HepG2 (cell line): ENCODE results near the gene P2RX2. TPM values are rescaled to one million over a fixed set of nuclear protein-coding genes. Genes with fewer than 3 reads are reported as not detected.
A peak's percentile ranks its signal among the peaks of the same experiment; 100 is the strongest.

Source experiments
- ATAC-seq: fragments of 200-7000 bp; cut with Tn5 transposase; 3 replicates; pipeline ENCODE4 v1.9.1; 2020; ENCODE audit warnings: mild to moderate bottlenecking, moderate library complexity
- BruUV-seq: library from RNA; stranded (reverse); fragments of 400-500 nt; replicated peaks from 2 replicates; lab custom pipeline; 2021; lab: Mats Ljungman, UMichigan
- CTCF ChIA-PET: fragments of 300-600 bp; formaldehyde crosslinking; extraction: SDS; loops from one replicate; lab custom pipeline; 2021; ENCODE audit warnings: low total read pairs, inconsistent platforms, low intra/inter-chr PET ratio; lab: Yijun Ruan, JAX
- POLR2A ChIA-PET: fragments of 350-600 bp; sonication (Branson Sonifier 250); formaldehyde crosslinking; loops from one replicate; lab custom pipeline; 2020; ENCODE audit warnings: antibody characterized with exemption, inconsistent platforms; lab: Yijun Ruan, JAX
- DNase-seq: peaks from one replicate; pipeline ENCODE4 v3.0.0-alpha.2; 2015; ENCODE audit warnings: low spot score
- FAIRE-seq: peaks from 3 replicates; lab custom pipeline; 2011; peaks lifted over from hg19 to GRCh38; lab: Jason Lieb, UNC
- H2AFZ ChIP-seq: one replicate; pipeline ENCODE4 v1.6.1; 2011; ENCODE audit warnings: low read length, inconsistent platforms
- H3K27ac ChIP-seq: fragments of 300-600 bp; 3 replicates; pipeline ENCODE4 v1.8.0; 2011; ENCODE audit warnings: mixed run types, mild to moderate bottlenecking, mixed read lengths, low read length, inconsistent platforms; ENCODE audit not compliant: insufficient read depth; ENCODE audit errors: extremely low read length
- H3K27me3 ChIP-seq, 2 experiments: fragments of 200-600 bp in 1 of 2; 2 replicates in 1 of 2; 3 replicates in 1 of 2; pipeline versions ENCODE4 v1.6.0 to v1.8.0; 2011; ENCODE audit warnings: low read length in 2 of 2, mild to moderate bottlenecking in 2 of 2, moderate library complexity in 2 of 2, inconsistent platforms in 1 of 2; ENCODE audit not compliant: insufficient read depth in 2 of 2, control insufficient read depth in 1 of 2
- H3K36me3 ChIP-seq, 2 experiments: fragments of 200-600 bp in 1 of 2; replicated peaks in 1 of 2; 2 replicates in 1 of 2; 3 replicates in 1 of 2; pipeline versions ENCODE4 v1.5.1 to v1.8.0; 2011; ENCODE audit warnings: low read length in 2 of 2, inconsistent platforms in 1 of 2; ENCODE audit not compliant: insufficient read depth in 2 of 2, control insufficient read depth in 1 of 2
- H3K4me1 ChIP-seq: 2 replicates; pipeline ENCODE4 v1.5.1; 2012; ENCODE audit warnings: low read length, inconsistent platforms; ENCODE audit not compliant: insufficient read depth
- H3K4me2 ChIP-seq: 2 replicates; pipeline ENCODE4 v1.6.0; 2011; ENCODE audit warnings: low read depth, low read length, inconsistent platforms
- H3K4me3 ChIP-seq, 3 experiments: fragments of 200-600 bp in 1 of 3; sonication (generic), shearing (Covaris generic) in 1 of 3; replicated peaks in 1 of 3; 2 replicates each; pipeline ENCODE4 v1.5.1; 2011 to 2016; ENCODE audit warnings: low read length in 3 of 3, inconsistent platforms in 2 of 3, low read depth in 2 of 3, mild to moderate bottlenecking in 2 of 3, control low read depth in 1 of 3, mixed read lengths in 1 of 3; ENCODE audit not compliant: insufficient read depth in 1 of 3
- H3K79me2 ChIP-seq: one replicate; pipeline ENCODE4 v1.6.1; 2011; ENCODE audit warnings: low read length, inconsistent platforms; ENCODE audit not compliant: insufficient read depth
- H3K9ac ChIP-seq: 2 replicates; pipeline ENCODE4 v1.6.0; 2011; ENCODE audit warnings: mild to moderate bottlenecking, low read depth, low read length, inconsistent platforms; ENCODE audit not compliant: insufficient read depth
- H3K9me3 ChIP-seq: 2 replicates; pipeline ENCODE4 v1.5.1; 2012; ENCODE audit warnings: mild to moderate bottlenecking, low read length
- H4K20me1 ChIP-seq: 2 replicates; pipeline ENCODE4 v1.6.0; 2011; ENCODE audit warnings: inconsistent platforms, mild to moderate bottlenecking, low read length, moderate library complexity; ENCODE audit not compliant: insufficient read depth
- ARID4A ChIP-seq: sonication (generic); formaldehyde crosslinking; IDR thresholded peaks from 2 replicates; pipeline ENCODE4 v1.5.0; 2020; ENCODE audit warnings: mild to moderate bottlenecking, missing genetic modification reagents, borderline replicate concordance
- NR2F6 ChIP-seq, 2 experiments: IDR thresholded peaks; 2 replicates each; pipeline ENCODE4 v1.6.1; 2016; ENCODE audit warnings: antibody characterized with exemption in 1 of 2, mild to moderate bottlenecking in 1 of 2
- RARA ChIP-seq: IDR thresholded peaks from 2 replicates; pipeline ENCODE4 v1.6.1; 2016; ENCODE audit warnings: missing genetic modification reagents, missing compliant biosample characterization
- SP4 ChIP-seq: sonication (generic); formaldehyde crosslinking; IDR thresholded peaks from 2 replicates; pipeline ENCODE4 v1.8.1; 2023; ENCODE audit warnings: mild to moderate bottlenecking, missing genetic modification reagents
- YEATS2 ChIP-seq: sonication (generic); formaldehyde crosslinking; IDR thresholded peaks from 2 replicates; pipeline ENCODE4 v1.4.0; 2020; ENCODE audit warnings: missing genetic modification reagents, borderline replicate concordance
- ZBTB4 ChIP-seq: sonication (generic); formaldehyde crosslinking; IDR thresholded peaks from 2 replicates; pipeline ENCODE4 v1.4.0; 2020; ENCODE audit warnings: missing genetic modification reagents, mild to moderate bottlenecking, borderline replicate concordance
- ZNF256 ChIP-seq: sonication (generic); formaldehyde crosslinking; conservative IDR thresholded peaks from 2 replicates; pipeline ENCODE4 v1.4.0; 2020; ENCODE audit warnings: missing genetic modification reagents
- ZNF609 ChIP-seq: sonication (generic); formaldehyde crosslinking; IDR thresholded peaks from 2 replicates; pipeline ENCODE4 v1.4.0; 2020; ENCODE audit warnings: mild to moderate bottlenecking, missing genetic modification reagents, borderline replicate concordance
- ZNF7 ChIP-seq: IDR thresholded peaks from 2 replicates; pipeline ENCODE4 v1.6.1; 2016; ENCODE audit warnings: missing biosample characterization, missing genetic modification reagents
- ZSCAN22 ChIP-seq: sonication (generic); formaldehyde crosslinking; IDR thresholded peaks from 2 replicates; pipeline ENCODE4 v1.4.0; 2020; ENCODE audit warnings: mild to moderate bottlenecking, missing genetic modification reagents
- WGBS: methylation state at CpG from one replicate; pipeline ENCODE4 v1.1.6; 2017; ENCODE audit warnings: low lambda C conversion rate; 5-methylcytosine and 5-hydroxymethylcytosine counted together
- in situ Hi-C: cut with HindIII; loops from 2 replicates; pipeline ENCODE4 v1.10.0; 2017; ENCODE audit warnings: low pct_unique_long_range_greater_than_20kb; ENCODE audit not compliant: extremely low pct_ligation_motif_present
- intact Hi-C: fragments of 100-400 bp; cut with micrococcal nuclease; formaldehyde crosslinking; loops from one replicate; pipeline ENCODE4 v1.10.0; 2022; ENCODE audit not compliant: unreplicated experiment
- polyA plus RNA-seq, 8 experiments: library from polyadenylated mRNA; depleted of rRNA in 3 of 8; stranded (reverse) in 7 of 8; unstranded in 1 of 8; fragments of >200 nt; fragmentation: Illumina TruSeq in 4 of 8; extraction: Trizol in 4 of 8; gene quantifications; 2 replicates each; pipeline versions ENCODE4 v1.2.1 to v1.2.3, GENCODE V29; 2011 to 2016; ENCODE audit warnings: low read depth in 4 of 8, missing spikeins in 1 of 8, mixed read lengths in 1 of 8; ENCODE audit not compliant: insufficient read depth in 1 of 8
- total RNA-seq, 5 experiments: library from RNA; depleted of rRNA; stranded (reverse); fragments of >200 nt; fragmentation: Illumina TruSeq; extraction: Trizol; gene quantifications; 2 replicates each; pipeline ENCODE4 v1.2.3, GENCODE V29; 2016; ENCODE audit warnings: low read depth in 1 of 5

Gene P2RX2
- total and polyA plus RNA-seq, 2 of the 13 experiments (the other 11 are each of a cell fraction or from before 2014, with no cell fraction given) = not detected

GRCh38 chr12:132648616-132649225 is 30.1 kb downstream of the P2RX2 start:
- H3K79me2 ChIP-seq = no peaks in the 10 kb centered on the region
- no peaks in the 10 kb centered on the region for H4K20me1 ChIP-seq
- BruUV-seq = no TSS peak
- H3K4me3 ChIP-seq = no peak overlapping the region
- CTCF ChIA-PET = no interaction called here
- no peaks in the 10 kb centered on the region for H3K9me3 ChIP-seq
- no peak overlapping the region for H3K4me2 ChIP-seq
- no peak overlapping the region for H3K9ac ChIP-seq
- peaks cover 16 to 49% of the 10 kb centered on the region in 2 experiments; a peak in 4 of 5 replicates for H3K36me3 ChIP-seq
- in situ Hi-C loops = no loop called here
- no peak for FAIRE-seq
- intact Hi-C loops = no loop called here
- H3K27ac ChIP-seq = no peak overlapping the region
- H3K4me1 ChIP-seq = no peaks in the 10 kb centered on the region
- ATAC-seq = peak; percentile 41; the same call in 2 of the 3 replicates
- H2AFZ ChIP-seq = no peak overlapping the region
- WGBS = 98% methylated on average over 21 of the region's 24 CpGs
- no peaks in the 10 kb centered on the region for H3K27me3 ChIP-seq
- DNase-seq = no peak
- POLR2A ChIA-PET = no interaction called here
- TF ChIP-seq ARID4A (CRISPR knock-in tag) = no peak
- TF ChIP-seq NR2F6 (IDR thresholded peaks at IDR 0.05) = no peak
- TF ChIP-seq NR2F6 (CRISPR knock-in tag; IDR thresholded peaks at IDR 0.05) = no peak
- TF ChIP-seq ZBTB4 = no peak
- no peak for TF ChIP-seq ZNF256 (CRISPR knock-in tag)
- no peak for TF ChIP-seq ZNF7 (CRISPR knock-in tag)
- TF ChIP-seq ZSCAN22 = no peak
- TF ChIP-seq ZNF609 (CRISPR knock-in tag) = no peak
- TF ChIP-seq SP4 (CRISPR knock-in tag) = no peak
- TF ChIP-seq RARA (CRISPR knock-in tag) = no peak
- TF ChIP-seq YEATS2 = no peak
